Lung (tissue), 12 donors: Measurements from ENCODE around the gene PTAFR. TPM values are rescaled to one million over a fixed set of nuclear protein-coding genes. Genes with fewer than 3 reads are reported as not detected.

Source experiments
- ATAC-seq: fragments of 200-7000 bp; cut with Tn5 transposase; one replicate; pipeline ENCODE4 v1.9.1; 2020; ENCODE audit warnings: moderate number of reproducible peaks; ENCODE audit not compliant: insufficient read depth, low FRiP score
- DNase-seq, 3 donors: peaks; one replicate each; pipeline ENCODE4 v3.0.0-alpha.2; 2013 to 2017
- H3K27ac ChIP-seq, 2 donors: one replicate each; pipeline ENCODE4 v1.5.1; 2013; ENCODE audit warnings: mild to moderate bottlenecking in 2 of 2, moderate library complexity in 2 of 2, control low read depth in 1 of 2, inconsistent platforms in 1 of 2, low read depth in 1 of 2, low read length in 1 of 2
- H3K27me3 ChIP-seq, 3 donors: one replicate each; pipeline ENCODE4 v1.5.1; 2013; ENCODE audit warnings: low read length in 2 of 3; ENCODE audit not compliant: control insufficient read depth in 3 of 3, insufficient read depth in 3 of 3
- H3K36me3 ChIP-seq, 4 donors: one replicate each; pipeline ENCODE4 v1.5.1; 2013; ENCODE audit warnings: low read length in 4 of 4, mild to moderate bottlenecking in 1 of 4, moderate library complexity in 1 of 4; ENCODE audit not compliant: control insufficient read depth in 4 of 4, insufficient read depth in 4 of 4
- H3K4me1 ChIP-seq, 5 donors: one replicate each; pipeline ENCODE4 v1.5.1; 2013; ENCODE audit warnings: low read length in 5 of 5, mild to moderate bottlenecking in 2 of 5, moderate library complexity in 1 of 5; ENCODE audit not compliant: control insufficient read depth in 5 of 5, insufficient read depth in 5 of 5
- H3K4me3 ChIP-seq: one replicate; pipeline ENCODE4 v1.5.1; 2013; ENCODE audit warnings: mild to moderate bottlenecking, control low read depth, moderate library complexity
- H3K9ac ChIP-seq, 2 donors: one replicate each; pipeline ENCODE4 v1.5.1; 2013; ENCODE audit warnings: low read length in 2 of 2, control low read depth in 1 of 2; ENCODE audit not compliant: insufficient read depth in 1 of 2
- H3K9me3 ChIP-seq, 4 donors: one replicate each; pipeline ENCODE4 v1.5.1; 2013; ENCODE audit warnings: low read length in 3 of 4, mild to moderate bottlenecking in 1 of 4, moderate library complexity in 1 of 4; ENCODE audit not compliant: control insufficient read depth in 4 of 4, insufficient read depth in 3 of 4
- CTCF ChIP-seq: IDR thresholded peaks from 2 replicates; pipeline ENCODE4 v1.5.1; 2012; ENCODE audit warnings: mild to moderate bottlenecking; ENCODE audit errors: control extremely low read depth, extremely low read depth
- WGBS, 2 donors: extraction: QIAGEN DNeasy Blood & Tissue Kit; methylation state at CpG; one replicate each; pipeline ENCODE4 v1.1.7; 2013; 5-methylcytosine and 5-hydroxymethylcytosine counted together
- polyA plus RNA-seq, 2 donors: library from polyadenylated mRNA; stranded (reverse); fragments of 200-250 nt; gene quantifications; one replicate each; pipeline ENCODE4 v1.2.1, GENCODE V29; 2013
- total RNA-seq, 2 donors: library from RNA; depleted of rRNA in 1 of 2; stranded (reverse); fragments of >200 nt in 1 of 2; gene quantifications; one replicate each; pipeline ENCODE4 v1.2.1, GENCODE V29; 2014 to 2021
- donor health status: control.
- donor health status: control.
- donor health status: Bipolar disorder and iron deficiency.
- donor health status: healthy.
- donor health status: DM: yes; HTN: yes; CAD: no.

Gene PTAFR
- total and polyA plus RNA-seq, 4 donors, result 7.7 to 93.6 (median 23.3) TPM

GRCh38 chr1:28159243-28159642, 17.2 kb downstream of the PTAFR start:
- peaks cover 0 to 2% (median 0%) of the 10 kb centered on the region in 4 donors for H3K9me3 ChIP-seq
- H3K4me1 ChIP-seq, result peaks cover 0 to 33% (median 5%) of the 10 kb centered on the region in 5 donors
- peak overlapping the region in 1 of 2 donors; percentile 39 for H3K27ac ChIP-seq
- WGBS, 2 donors, result 80 to 85% methylated on average over 4 of the region's 4 CpGs
- H3K27me3 ChIP-seq, result no peaks in the 10 kb centered on the region
- no peak for TF ChIP-seq CTCF
- no peak overlapping the region for H3K4me3 ChIP-seq
- H3K36me3 ChIP-seq, result no peaks in the 10 kb centered on the region
- ATAC-seq (no peak), DNase-seq (no peak)
- H3K9ac ChIP-seq, result no peak overlapping the region

- H3K9ac ChIP-seq, result no peak overlapping the region
- H3K36me3 ChIP-seq, result no peaks in the 10 kb centered on the region
- no peak overlapping the region for H3K27ac ChIP-seq
- 89 to 96% methylated on average over 8 of the region's 8 CpGs for WGBS, 2 donors
- H3K27me3 ChIP-seq, result no peaks in the 10 kb centered on the region
- no peak for ATAC-seq
- no peak for TF ChIP-seq CTCF
- no peak overlapping the region for H3K4me3 ChIP-seq
- DNase-seq, result no peak
- H3K9me3 ChIP-seq, result peaks cover 0 to 2% (median 0%) of the 10 kb centered on the region in 4 donors
- peaks cover 0 to 22% (median 0%) of the 10 kb centered on the region in 5 donors for H3K4me1 ChIP-seq
Observed at GRCh38 chr1:28157894-28158293, 18.6 kb downstream of the PTAFR start.

- Histone ChIP-seq H3K27ac (peak overlapping the region in 1 of 2 donors; percentile 45), H3K4me1 (peaks cover 0 to 22% (median 0%) of the 10 kb centered on the region in 5 donors), H3K36me3 (no peaks in the 10 kb centered on the region), H3K9ac (no peak overlapping the region), H3K4me3 (no peak overlapping the region), H3K9me3 (peaks cover 0 to 2% (median 0%) of the 10 kb centered on the region in 4 donors), H3K27me3 (no peaks in the 10 kb centered on the region)
- ATAC-seq, result no peak
- peak in 1 of 3 donors; percentile 6 for DNase-seq
- no peak for TF ChIP-seq CTCF
- 35 to 63% methylated on average over 4 of the region's 4 CpGs for WGBS, 2 donors
Observed at GRCh38 chr1:28156821-28157220, 19.7 kb downstream of the PTAFR start.

GRCh38 chr1:28155628-28156027, 20.9 kb downstream of the PTAFR start:
- H3K9ac ChIP-seq, result no peak overlapping the region
- no peak overlapping the region for H3K4me3 ChIP-seq
- no peaks in the 10 kb centered on the region for H3K9me3 ChIP-seq
- H3K27ac ChIP-seq, result peak overlapping the region in 1 of 2 donors; percentile 33
- TF ChIP-seq CTCF, result no peak
- 94 to 96% methylated on average over 4 of the region's 4 CpGs for WGBS, 2 donors
- DNase-seq (no peak), ATAC-seq (no peak)
- H3K27me3 ChIP-seq, result no peaks in the 10 kb centered on the region
- no peaks in the 10 kb centered on the region for H3K36me3 ChIP-seq
- peaks cover 0 to 16% (median 0%) of the 10 kb centered on the region in 5 donors for H3K4me1 ChIP-seq
